HEK293 (cell line): ENCODE measurements around the gene ZNHIT2.

Experiments
- HOXD13 ChIP-seq: sonication (generic); formaldehyde crosslinking; IDR thresholded peaks from 2 replicates; pipeline ENCODE4 v1.8.0; 2022; ENCODE audit warnings: missing genetic modification reagents, borderline replicate concordance
- KLF8 ChIP-seq: fragments of 450-650 bp; formaldehyde crosslinking; IDR thresholded peaks from 2 replicates; pipeline ENCODE4 v1.5.1; 2016; ENCODE audit warnings: missing biosample characterization, missing genetic modification characterization
- OVOL3 ChIP-seq: fragments of 450-650 bp; formaldehyde crosslinking; IDR thresholded peaks from 2 replicates; pipeline ENCODE4 v1.5.1; 2016; ENCODE audit warnings: missing biosample characterization, missing genetic modification characterization
- SALL2 ChIP-seq: fragments of 450-650 bp; formaldehyde crosslinking; IDR thresholded peaks from 2 replicates; pipeline ENCODE4 v1.5.0; 2017; ENCODE audit warnings: missing biosample characterization, mild to moderate bottlenecking, missing genetic modification characterization, borderline replicate concordance
- SETDB1 ChIP-seq: IDR thresholded peaks from one replicate; pipeline ENCODE4 v1.6.1; 2017; ENCODE audit warnings: mild to moderate bottlenecking, low read length, moderate library complexity, mixed read lengths; ENCODE audit not compliant: insufficient read length
- ZEB2 ChIP-seq: fragments of 450-650 bp; formaldehyde crosslinking; IDR thresholded peaks from 2 replicates; pipeline ENCODE4 v1.5.1; 2016; ENCODE audit warnings: missing biosample characterization, missing genetic modification characterization
- ZFP3 ChIP-seq: fragments of 450-650 bp; formaldehyde crosslinking; IDR thresholded peaks from 2 replicates; pipeline ENCODE4 v1.5.1; 2016; ENCODE audit warnings: low read depth, missing biosample characterization, missing genetic modification characterization
- ZFP37 ChIP-seq: fragments of 450-650 bp; formaldehyde crosslinking; IDR thresholded peaks from 2 replicates; pipeline ENCODE4 v1.5.1; 2016; ENCODE audit warnings: missing biosample characterization, missing genetic modification characterization
- ZNF140 ChIP-seq: fragments of 450-650 bp; formaldehyde crosslinking; IDR thresholded peaks from 2 replicates; pipeline ENCODE4 v1.5.1; 2016; ENCODE audit warnings: missing biosample characterization, missing genetic modification characterization
- ZNF157 ChIP-seq: fragments of 450-650 bp; formaldehyde crosslinking; IDR thresholded peaks from 2 replicates; pipeline ENCODE4 v1.5.1; 2016; ENCODE audit warnings: missing biosample characterization, missing genetic modification characterization
- ZNF202 ChIP-seq: fragments of 450-650 bp; formaldehyde crosslinking; IDR thresholded peaks from 2 replicates; pipeline ENCODE4 v1.5.1; 2016; ENCODE audit warnings: missing biosample characterization, missing genetic modification characterization, borderline replicate concordance
- ZNF23 ChIP-seq: fragments of 450-650 bp; formaldehyde crosslinking; IDR thresholded peaks from 2 replicates; pipeline ENCODE4 v1.5.1; 2016; ENCODE audit warnings: missing biosample characterization, missing genetic modification characterization, borderline replicate concordance
- ZNF248 ChIP-seq: fragments of 450-650 bp; formaldehyde crosslinking; IDR thresholded peaks from 2 replicates; pipeline ENCODE4 v1.5.1; 2017; ENCODE audit warnings: missing biosample characterization, missing genetic modification characterization
- ZNF324 ChIP-seq: fragments of 450-650 bp; formaldehyde crosslinking; IDR thresholded peaks from 2 replicates; pipeline ENCODE4 v1.5.1; 2016; ENCODE audit warnings: missing biosample characterization, missing genetic modification characterization
- ZNF37A ChIP-seq: fragments of 450-650 bp; IDR thresholded peaks from 2 replicates; pipeline ENCODE4 v1.5.1; 2018; ENCODE audit warnings: missing biosample characterization, missing genetic modification characterization
- ZNF518A ChIP-seq: fragments of 450-650 bp; formaldehyde crosslinking; conservative IDR thresholded peaks from 2 replicates; pipeline ENCODE4 v1.5.1; 2016; ENCODE audit warnings: low read depth, missing biosample characterization, missing genetic modification characterization
- ZNF544 ChIP-seq: fragments of 450-650 bp; formaldehyde crosslinking; IDR thresholded peaks from 2 replicates; pipeline ENCODE4 v1.5.0; 2017; ENCODE audit warnings: missing biosample characterization, missing genetic modification characterization
- ZNF560 ChIP-seq: fragments of 450-650 bp; formaldehyde crosslinking; IDR thresholded peaks from 2 replicates; pipeline ENCODE4 v1.5.1; 2017; ENCODE audit warnings: missing biosample characterization, missing genetic modification characterization, borderline replicate concordance
- ZNF561 ChIP-seq: fragments of 450-650 bp; IDR thresholded peaks from 2 replicates; pipeline ENCODE4 v1.5.1; 2018; ENCODE audit warnings: missing biosample characterization, missing genetic modification characterization, borderline replicate concordance
- ZNF610 ChIP-seq: fragments of 450-650 bp; formaldehyde crosslinking; IDR thresholded peaks from 2 replicates; pipeline ENCODE4 v1.5.1; 2016; ENCODE audit warnings: missing biosample characterization, missing genetic modification characterization, borderline replicate concordance
- ZNF654 ChIP-seq: fragments of 450-650 bp; formaldehyde crosslinking; IDR thresholded peaks from 2 replicates; pipeline ENCODE4 v1.5.1; 2016; ENCODE audit warnings: low read depth, missing biosample characterization, missing genetic modification characterization
- ZNF664 ChIP-seq: fragments of 450-650 bp; formaldehyde crosslinking; IDR thresholded peaks from 2 replicates; pipeline ENCODE4 v1.5.1; 2016; ENCODE audit warnings: missing biosample characterization, missing genetic modification characterization
- ZNF707 ChIP-seq: fragments of 450-650 bp; formaldehyde crosslinking; IDR thresholded peaks from 2 replicates; pipeline ENCODE4 v1.5.1; 2016; ENCODE audit warnings: missing biosample characterization, missing genetic modification characterization
- ZSCAN30 ChIP-seq: fragments of 450-650 bp; IDR thresholded peaks from 2 replicates; pipeline ENCODE4 v1.5.1; 2018; ENCODE audit warnings: missing biosample characterization, mild to moderate bottlenecking, missing genetic modification characterization, moderate library complexity
- TF ChIP-seq, protein P1 (sequence below): fragments of 450-650 bp; formaldehyde crosslinking; IDR thresholded peaks from 2 replicates; pipeline ENCODE4 v1.5.1; 2016; ENCODE audit warnings: missing biosample characterization, missing genetic modification characterization
- TF ChIP-seq, protein P2 (sequence below): fragments of 450-650 bp; formaldehyde crosslinking; IDR thresholded peaks from 2 replicates; pipeline ENCODE4 v1.5.1; 2016; ENCODE audit warnings: missing biosample characterization, missing genetic modification characterization
- TF ChIP-seq, protein P3 (sequence below): fragments of 450-650 bp; formaldehyde crosslinking; IDR thresholded peaks from 2 replicates; pipeline ENCODE4 v1.5.1; 2016; ENCODE audit warnings: missing biosample characterization, missing genetic modification characterization

The ZNHIT2 gene

GRCh38 chr11:65095974-65096806, 21.3 kb downstream of the ZNHIT2 start, which contains the start of gene VPS51 (continued):
- TF ChIP-seq, protein P1, sequence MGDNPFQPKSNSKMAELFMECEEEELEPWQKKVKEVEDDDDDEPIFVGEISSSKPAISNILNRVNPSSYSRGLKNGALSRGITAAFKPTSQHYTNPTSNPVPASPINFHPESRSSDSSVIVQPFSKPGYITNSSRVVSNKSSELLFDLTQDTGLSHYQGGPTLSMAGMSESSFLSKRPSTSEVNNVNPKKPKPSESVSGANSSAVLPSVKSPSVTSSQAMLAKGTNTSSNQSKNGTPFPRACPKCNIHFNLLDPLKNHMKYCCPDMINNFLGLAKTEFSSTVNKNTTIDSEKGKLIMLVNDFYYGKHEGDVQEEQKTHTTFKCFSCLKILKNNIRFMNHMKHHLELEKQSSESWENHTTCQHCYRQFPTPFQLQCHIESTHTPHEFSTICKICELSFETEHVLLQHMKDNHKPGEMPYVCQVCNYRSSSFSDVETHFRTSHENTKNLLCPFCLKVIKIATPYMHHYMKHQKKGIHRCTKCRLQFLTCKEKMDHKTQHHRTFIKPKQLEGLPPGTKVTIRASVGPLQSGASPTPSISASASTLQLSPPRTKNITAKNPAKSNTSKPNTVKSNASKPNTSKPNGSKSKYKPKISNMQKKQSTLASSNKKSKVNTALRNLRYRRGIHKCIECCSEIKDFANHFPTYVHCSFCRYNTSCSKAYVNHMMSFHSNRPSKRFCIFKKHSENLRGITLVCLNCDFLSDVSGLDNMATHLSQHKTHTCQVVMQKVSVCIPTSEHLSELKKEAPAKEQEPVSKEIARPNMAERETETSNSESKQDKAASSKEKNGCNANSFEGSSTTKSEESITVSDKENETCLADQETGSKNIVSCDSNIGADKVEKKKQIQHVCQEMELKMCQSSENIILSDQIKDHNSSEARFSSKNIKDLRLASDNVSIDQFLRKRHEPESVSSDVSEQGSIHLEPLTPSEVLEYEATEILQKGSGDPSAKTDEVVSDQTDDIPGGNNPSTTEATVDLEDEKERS (tag by site-specific recombination), result 0 out of 2 replicates have a peak, but pooled peaks have one; percentile 44
- TF ChIP-seq ZNF654 (tag by site-specific recombination), result peak; percentile 14; the same call in 1 of the 2 replicates
- peak; percentile 98 for TF ChIP-seq ZNF324
- peak; percentile 98 for TF ChIP-seq ZNF561 (tag by site-specific recombination)
- peak; percentile 53; the same call in 1 of the 2 replicates for TF ChIP-seq ZNF664 (tag by site-specific recombination)
- 0 out of 2 replicates have a peak, but pooled peaks have one; percentile 62 for TF ChIP-seq ZFP37 (tag by site-specific recombination)
- TF ChIP-seq ZNF140 (tag by site-specific recombination), result no peak
- peak; percentile 77; the same call in 1 of the 2 replicates for TF ChIP-seq ZEB2
- 0 out of 2 replicates have a peak, but pooled peaks have one; percentile 40 for TF ChIP-seq ZNF610 (tag by site-specific recombination)
- TF ChIP-seq HOXD13, result 0 out of 2 replicates have a peak, but pooled peaks have one; percentile 68
- peak; percentile 99 for TF ChIP-seq ZSCAN30 (tag by site-specific recombination)
- TF ChIP-seq, protein P2, sequence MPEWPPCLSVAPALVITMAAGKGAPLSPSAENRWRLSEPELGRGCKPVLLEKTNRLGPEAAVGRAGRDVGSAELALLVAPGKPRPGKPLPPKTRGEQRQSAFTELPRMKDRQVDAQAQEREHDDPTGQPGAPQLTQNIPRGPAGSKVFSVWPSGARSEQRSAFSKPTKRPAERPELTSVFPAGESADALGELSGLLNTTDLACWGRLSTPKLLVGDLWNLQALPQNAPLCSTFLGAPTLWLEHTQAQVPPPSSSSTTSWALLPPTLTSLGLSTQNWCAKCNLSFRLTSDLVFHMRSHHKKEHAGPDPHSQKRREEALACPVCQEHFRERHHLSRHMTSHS (tag by site-specific recombination), result 0 out of 2 replicates have a peak, but pooled peaks have one; percentile 35
- peak; percentile 95 for TF ChIP-seq OVOL3 (tag by site-specific recombination)
- TF ChIP-seq, protein P3, sequence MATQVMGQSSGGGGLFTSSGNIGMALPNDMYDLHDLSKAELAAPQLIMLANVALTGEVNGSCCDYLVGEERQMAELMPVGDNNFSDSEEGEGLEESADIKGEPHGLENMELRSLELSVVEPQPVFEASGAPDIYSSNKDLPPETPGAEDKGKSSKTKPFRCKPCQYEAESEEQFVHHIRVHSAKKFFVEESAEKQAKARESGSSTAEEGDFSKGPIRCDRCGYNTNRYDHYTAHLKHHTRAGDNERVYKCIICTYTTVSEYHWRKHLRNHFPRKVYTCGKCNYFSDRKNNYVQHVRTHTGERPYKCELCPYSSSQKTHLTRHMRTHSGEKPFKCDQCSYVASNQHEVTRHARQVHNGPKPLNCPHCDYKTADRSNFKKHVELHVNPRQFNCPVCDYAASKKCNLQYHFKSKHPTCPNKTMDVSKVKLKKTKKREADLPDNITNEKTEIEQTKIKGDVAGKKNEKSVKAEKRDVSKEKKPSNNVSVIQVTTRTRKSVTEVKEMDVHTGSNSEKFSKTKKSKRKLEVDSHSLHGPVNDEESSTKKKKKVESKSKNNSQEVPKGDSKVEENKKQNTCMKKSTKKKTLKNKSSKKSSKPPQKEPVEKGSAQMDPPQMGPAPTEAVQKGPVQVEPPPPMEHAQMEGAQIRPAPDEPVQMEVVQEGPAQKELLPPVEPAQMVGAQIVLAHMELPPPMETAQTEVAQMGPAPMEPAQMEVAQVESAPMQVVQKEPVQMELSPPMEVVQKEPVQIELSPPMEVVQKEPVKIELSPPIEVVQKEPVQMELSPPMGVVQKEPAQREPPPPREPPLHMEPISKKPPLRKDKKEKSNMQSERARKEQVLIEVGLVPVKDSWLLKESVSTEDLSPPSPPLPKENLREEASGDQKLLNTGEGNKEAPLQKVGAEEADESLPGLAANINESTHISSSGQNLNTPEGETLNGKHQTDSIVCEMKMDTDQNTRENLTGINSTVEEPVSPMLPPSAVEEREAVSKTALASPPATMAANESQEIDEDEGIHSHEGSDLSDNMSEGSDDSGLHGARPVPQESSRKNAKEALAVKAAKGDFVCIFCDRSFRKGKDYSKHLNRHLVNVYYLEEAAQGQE (tag by site-specific recombination), result peak; percentile 49; the same call in 1 of the 2 replicates
- 0 out of 2 replicates have a peak, but pooled peaks have one; percentile 46 for TF ChIP-seq ZNF23 (tag by site-specific recombination)
- TF ChIP-seq ZFP3, result no peak
- TF ChIP-seq ZNF544, result no peak
- TF ChIP-seq ZNF157 (tag by site-specific recombination), result no peak
- TF ChIP-seq ZNF518A, result peak; percentile 94
- TF ChIP-seq ZNF560 (tag by site-specific recombination), result no peak
- no peak for TF ChIP-seq ZNF202
- peak; percentile 80; the same call in 1 of the 2 replicates for TF ChIP-seq SALL2 (tag by site-specific recombination)
- peak; percentile 98 for TF ChIP-seq KLF8 (tag by site-specific recombination)
- TF ChIP-seq ZNF248 (tag by site-specific recombination), result no peak
- TF ChIP-seq ZNF707, result no peak
- no peak for TF ChIP-seq SETDB1
- no peak for TF ChIP-seq ZNF37A (tag by site-specific recombination)
